Measurements from ENCODE around the gene PCDH18.
"Not testable (repeated sequence)": the region's sequence is repeated elsewhere in the genome, so short reads cannot be mapped to it uniquely, and the experiment has no call there.

DNA sequence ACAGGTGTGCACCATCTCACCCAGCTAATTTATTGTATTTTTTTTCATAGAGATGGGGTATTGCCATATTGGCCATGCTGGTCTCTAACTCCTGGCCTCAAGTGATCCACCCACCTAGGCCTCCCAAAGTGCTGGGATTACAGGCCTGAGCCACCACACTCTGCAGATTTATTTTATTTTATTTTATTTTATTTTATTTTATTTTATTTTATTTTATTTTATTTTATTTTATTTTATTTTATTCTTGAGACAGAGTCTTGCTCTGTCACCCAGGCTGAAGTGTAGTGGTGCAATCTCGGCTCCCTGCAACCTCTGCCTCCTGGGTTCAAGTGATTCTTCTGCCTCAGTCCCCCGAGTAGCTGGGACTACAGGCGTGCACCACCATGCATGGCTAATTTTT lies 15.0 kb downstream of the PCDH18 start:
- TF ChIP-seq POLR2A (IDR thresholded peaks at IDR 0.05; ENCODE audit: low read depth, low read length); TAF1 (IDR thresholded peaks at IDR 0.05; ENCODE audit: borderline replicate concordance, low read depth, low read length): not testable (repeated sequence)
